Duodenal mucosa (tissue), 2 donors: ENCODE data around the gene PKM.

Experiments
- H3K27ac ChIP-seq: one replicate; pipeline ENCODE4 v1.7.0; 2013; ENCODE audit warnings: low read depth, low read length
- H3K27me3 ChIP-seq, 2 donors: one replicate each; pipeline ENCODE4 v1.7.0; 2013; ENCODE audit warnings: low read length in 2 of 2, control low read depth in 1 of 2; ENCODE audit not compliant: insufficient read depth in 2 of 2, control insufficient read depth in 1 of 2
- H3K36me3 ChIP-seq, 2 donors: one replicate each; pipeline ENCODE4 v1.7.0; 2013; ENCODE audit warnings: low read length in 2 of 2, control low read depth in 1 of 2; ENCODE audit not compliant: insufficient read depth in 2 of 2, control insufficient read depth in 1 of 2
- H3K4me1 ChIP-seq, 2 donors: one replicate each; pipeline ENCODE4 v1.7.0; 2013; ENCODE audit warnings: low read length in 2 of 2, control low read depth in 1 of 2; ENCODE audit not compliant: insufficient read depth in 2 of 2, control insufficient read depth in 1 of 2
- H3K4me3 ChIP-seq, 2 donors: one replicate each; pipeline ENCODE4 v1.7.0; 2013; ENCODE audit warnings: low read length in 2 of 2, low read depth in 1 of 2
- H3K9ac ChIP-seq, 2 donors: one replicate each; pipeline ENCODE4 v1.7.0; 2013; ENCODE audit warnings: low read length in 2 of 2, low read depth in 1 of 2
- H3K9me3 ChIP-seq, 2 donors: one replicate each; pipeline ENCODE4 v1.7.0; 2013; ENCODE audit warnings: low read length in 2 of 2, control low read depth in 1 of 2; ENCODE audit not compliant: control insufficient read depth in 1 of 2

The PKM gene

DNA sequence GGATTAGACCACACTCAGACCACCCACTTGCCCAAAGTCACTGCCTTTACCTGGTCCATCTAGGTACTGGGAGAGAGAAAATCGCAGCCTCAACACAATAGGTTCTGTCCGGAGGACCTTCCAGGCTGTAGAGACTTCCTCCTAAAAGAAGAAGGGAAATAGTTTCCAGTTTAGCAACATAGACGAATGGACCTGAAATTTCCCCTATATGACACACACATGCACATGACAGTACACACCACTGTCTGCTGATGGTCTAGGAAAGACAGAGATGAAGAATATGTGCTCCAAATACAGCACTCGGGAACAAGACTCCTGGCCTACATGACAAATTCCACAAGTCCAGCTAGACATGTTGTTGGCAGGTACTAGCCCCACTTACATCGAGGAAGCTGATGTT, 34.0 kb upstream of the PKM start:
- H3K4me1 ChIP-seq: no peaks in the 10 kb centered on the region
- peaks cover 67 to 74% of the 10 kb centered on the region in 2 donors for H3K36me3 ChIP-seq
- H3K9me3 ChIP-seq: no peaks in the 10 kb centered on the region
- no peak overlapping the region for H3K27ac ChIP-seq
- no peaks in the 10 kb centered on the region for H3K27me3 ChIP-seq
- H3K4me3 ChIP-seq: no peak overlapping the region
- no peak overlapping the region for H3K9ac ChIP-seq

DNA sequence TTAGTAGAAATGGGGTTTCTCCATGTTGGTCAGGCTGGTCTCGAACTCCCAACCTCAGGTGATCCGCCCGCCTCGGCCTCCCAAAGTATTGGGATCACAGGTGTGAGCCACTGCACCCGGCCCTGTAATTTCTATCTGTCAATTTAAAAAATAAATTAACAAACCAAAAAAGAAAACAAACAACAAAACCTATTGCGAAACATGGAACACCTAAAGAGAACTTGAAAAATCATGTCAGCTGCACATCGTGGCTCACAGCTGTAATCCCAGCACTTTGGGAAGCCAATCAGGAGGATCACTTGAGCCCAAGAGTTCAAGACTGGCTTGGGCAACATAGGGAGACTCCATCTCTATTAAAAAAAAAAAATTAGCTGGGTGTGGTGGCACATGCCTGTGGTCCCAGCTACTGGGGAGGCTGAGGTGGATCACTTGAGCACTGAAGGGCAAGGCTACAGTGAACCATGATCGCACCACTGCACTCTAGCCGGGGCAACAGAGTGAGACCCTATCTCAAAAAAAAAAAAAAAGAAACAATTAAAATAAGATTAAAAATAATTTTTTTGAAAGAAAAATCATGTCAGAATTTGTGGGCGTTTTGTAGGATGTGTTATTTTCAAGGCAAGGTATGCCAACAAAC, 21.8 kb upstream of the PKM start:
- no peak overlapping the region for H3K4me3 ChIP-seq
- H3K27me3 ChIP-seq: no peaks in the 10 kb centered on the region
- no peaks in the 10 kb centered on the region for H3K4me1 ChIP-seq
- no peaks in the 10 kb centered on the region for H3K9me3 ChIP-seq
- H3K9ac ChIP-seq: no peak overlapping the region
- H3K36me3 ChIP-seq: peaks cover 33 to 80% of the 10 kb centered on the region in 2 donors
- H3K27ac ChIP-seq: no peak overlapping the region

DNA sequence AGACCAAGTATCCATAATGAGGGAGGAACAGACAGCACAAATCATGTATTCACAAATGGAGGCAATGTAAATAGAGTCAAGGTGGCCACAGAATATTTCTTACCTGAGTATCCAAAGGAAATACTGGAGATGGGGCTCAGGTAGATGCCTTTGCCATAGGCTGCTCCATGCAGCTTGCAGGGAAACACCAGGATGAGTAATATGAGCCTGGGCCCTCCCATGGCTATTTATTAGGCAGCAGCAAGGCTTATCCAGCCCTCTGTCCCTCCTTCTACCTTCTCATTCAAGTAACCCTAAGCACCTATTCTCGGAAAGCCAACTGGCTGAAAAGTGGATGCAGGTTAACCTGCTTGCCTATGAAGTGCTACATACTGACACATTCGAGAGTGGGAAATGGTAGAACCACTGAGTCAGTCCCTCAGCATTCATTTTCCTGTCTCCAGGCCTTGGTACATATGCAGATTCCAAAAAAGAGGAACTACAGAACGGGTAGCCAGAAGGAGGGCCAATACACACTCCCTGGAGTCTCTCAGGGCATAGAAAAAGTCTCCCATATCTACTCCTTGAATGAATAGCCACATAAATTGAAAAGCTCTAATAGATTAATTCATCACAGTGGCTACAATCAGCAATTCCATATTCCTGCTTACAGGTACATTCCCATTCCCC, 18.3 kb upstream of the PKM start:
- H3K4me1 ChIP-seq: no peaks in the 10 kb centered on the region
- H3K4me3 ChIP-seq: no peak overlapping the region
- H3K9me3 ChIP-seq: no peaks in the 10 kb centered on the region
- H3K9ac ChIP-seq: no peak overlapping the region
- H3K27ac ChIP-seq: no peak overlapping the region
- H3K27me3 ChIP-seq: no peaks in the 10 kb centered on the region
- H3K36me3 ChIP-seq: peaks cover 16 to 56% of the 10 kb centered on the region in 2 donors

DNA sequence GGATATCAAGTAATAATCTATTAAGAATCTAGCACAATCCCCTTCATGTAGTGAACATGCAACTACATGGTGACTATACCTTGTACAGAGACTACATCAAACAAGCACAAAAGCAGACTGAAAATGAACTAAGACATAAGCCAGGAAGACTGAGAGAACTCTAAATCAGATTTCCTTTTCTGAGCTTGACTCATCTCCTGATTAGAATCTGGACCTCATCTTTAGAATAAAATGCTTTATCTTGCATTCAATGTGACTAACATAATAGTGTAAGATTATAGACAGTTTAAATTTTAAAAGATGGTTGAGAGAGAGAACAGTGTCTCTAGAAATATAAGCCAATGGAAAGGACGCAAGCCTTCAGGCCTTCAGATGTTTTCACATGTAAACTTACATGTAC, 17.5 kb upstream of the PKM start:
- no peak overlapping the region for H3K4me3 ChIP-seq
- peaks cover 18 to 49% of the 10 kb centered on the region in 2 donors for H3K36me3 ChIP-seq
- H3K4me1 ChIP-seq: no peaks in the 10 kb centered on the region
- H3K27ac ChIP-seq: no peak overlapping the region
- no peaks in the 10 kb centered on the region for H3K27me3 ChIP-seq
- H3K9ac ChIP-seq: no peak overlapping the region
- no peaks in the 10 kb centered on the region for H3K9me3 ChIP-seq

DNA sequence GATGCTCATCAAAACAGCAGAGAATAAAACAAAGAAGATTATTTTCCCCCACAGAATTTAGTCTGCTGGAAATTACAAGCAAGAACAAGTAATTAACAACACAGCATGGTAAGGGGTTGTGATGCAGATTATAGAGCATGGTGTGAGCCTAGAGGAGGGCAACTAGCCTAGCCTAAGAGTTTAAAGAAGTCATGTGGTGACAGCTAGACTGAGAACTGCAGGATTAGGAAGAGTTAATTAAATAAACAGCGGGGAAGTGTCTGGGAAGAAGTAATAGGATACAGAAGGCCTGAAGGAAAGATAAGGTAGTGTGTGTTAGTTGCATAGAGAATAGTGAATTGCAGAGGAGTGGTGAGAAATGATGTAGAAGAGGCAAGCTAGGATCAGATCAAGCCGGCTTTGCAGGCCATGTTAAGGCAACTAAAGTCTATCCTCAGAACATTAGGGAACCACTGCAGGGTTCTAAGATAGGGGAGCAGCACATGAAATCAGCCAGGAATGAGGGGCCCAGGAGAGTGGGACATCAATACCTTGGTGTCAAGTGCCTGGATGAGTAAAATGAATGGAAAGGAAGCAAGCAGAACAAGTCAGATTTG, 11.9 kb upstream of the PKM start:
- Histone ChIP-seq H3K9me3 (no peaks in the 10 kb centered on the region), H3K27me3 (no peaks in the 10 kb centered on the region), H3K36me3 (peaks cover 30 to 31% of the 10 kb centered on the region in 2 donors), H3K27ac (no peak overlapping the region), H3K9ac (no peak overlapping the region), H3K4me3 (no peak overlapping the region), H3K4me1 (peaks cover 0 to 3% of the 10 kb centered on the region in 2 donors)

DNA sequence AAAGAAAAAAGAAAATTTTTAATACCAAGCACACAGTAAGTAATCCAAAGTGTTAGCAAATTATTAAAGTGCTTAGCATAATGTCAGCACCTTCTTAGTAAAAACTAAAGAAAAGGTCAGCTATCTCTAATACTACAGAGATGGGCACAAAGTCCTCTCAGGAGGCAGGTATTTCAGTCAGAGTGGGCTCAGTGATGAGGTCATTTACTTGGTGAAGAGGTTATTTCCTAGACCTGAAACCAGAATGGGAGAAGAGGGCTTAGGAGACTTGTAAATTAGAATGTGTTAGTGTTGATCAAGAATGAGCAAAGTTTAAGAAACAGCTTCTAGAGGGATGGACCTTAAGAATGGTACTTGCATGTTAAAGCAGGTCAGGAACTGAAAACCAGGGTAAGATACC, 8.7 kb upstream of the PKM start:
- peaks cover 6 to 13% of the 10 kb centered on the region in 2 donors for H3K4me1 ChIP-seq
- H3K27me3 ChIP-seq: no peaks in the 10 kb centered on the region
- H3K9ac ChIP-seq: no peak overlapping the region
- no peak overlapping the region for H3K27ac ChIP-seq
- peaks cover 29 to 30% of the 10 kb centered on the region in 2 donors for H3K36me3 ChIP-seq
- no peak overlapping the region for H3K4me3 ChIP-seq
- H3K9me3 ChIP-seq: no peaks in the 10 kb centered on the region

DNA sequence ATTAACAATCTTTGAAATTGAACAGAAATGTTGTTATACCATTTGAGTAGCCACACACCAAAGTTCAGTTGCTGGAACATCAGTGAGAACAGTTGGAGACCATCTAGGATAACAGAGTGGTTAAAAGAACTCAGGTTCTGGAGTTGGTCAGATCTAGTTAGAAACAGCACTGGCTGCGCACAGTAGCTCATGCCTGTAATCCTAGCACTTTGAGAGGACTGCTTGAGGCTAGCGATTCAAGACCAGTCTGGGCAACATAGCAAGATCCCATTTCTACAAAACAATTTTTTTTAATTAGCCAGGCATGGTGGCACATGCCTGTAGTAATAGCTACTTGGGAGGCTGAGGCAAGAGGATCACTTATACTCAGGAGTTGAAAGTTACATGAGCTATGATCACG, 7.6 kb upstream of the PKM start:
- H3K4me3 ChIP-seq: no peak overlapping the region
- H3K27me3 ChIP-seq: no peaks in the 10 kb centered on the region
- H3K9ac ChIP-seq: no peak overlapping the region
- H3K9me3 ChIP-seq: no peaks in the 10 kb centered on the region
- peaks cover 25% of the 10 kb centered on the region in 2 donors for H3K36me3 ChIP-seq
- no peak overlapping the region for H3K27ac ChIP-seq
- peaks cover 6 to 13% of the 10 kb centered on the region in 2 donors for H3K4me1 ChIP-seq

DNA sequence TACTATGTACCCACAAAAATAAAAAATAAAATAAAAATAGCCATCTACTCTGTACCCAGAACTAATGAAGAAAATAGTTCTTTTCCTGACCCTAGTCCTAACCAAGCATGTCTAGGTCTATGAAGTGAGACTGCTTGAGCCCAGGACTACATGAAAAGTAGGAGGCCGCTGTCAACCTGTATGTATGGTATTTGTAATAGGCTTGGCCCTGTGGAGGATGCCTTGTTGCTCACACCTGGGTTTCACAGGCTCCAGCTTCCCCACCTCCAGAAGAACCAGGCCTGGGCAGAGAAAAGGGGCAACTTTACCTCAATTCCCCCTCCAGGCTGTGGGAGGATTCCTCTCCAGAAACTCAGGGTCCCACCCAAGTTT, 6.8 kb upstream of the PKM start:
- no peak overlapping the region for H3K9ac ChIP-seq
- H3K27me3 ChIP-seq: no peaks in the 10 kb centered on the region
- H3K36me3 ChIP-seq: peaks cover 21 to 25% of the 10 kb centered on the region in 2 donors
- no peak overlapping the region for H3K27ac ChIP-seq
- peaks cover 8 to 13% of the 10 kb centered on the region in 2 donors for H3K4me1 ChIP-seq
- H3K9me3 ChIP-seq: no peaks in the 10 kb centered on the region
- H3K4me3 ChIP-seq: no peak overlapping the region

DNA sequence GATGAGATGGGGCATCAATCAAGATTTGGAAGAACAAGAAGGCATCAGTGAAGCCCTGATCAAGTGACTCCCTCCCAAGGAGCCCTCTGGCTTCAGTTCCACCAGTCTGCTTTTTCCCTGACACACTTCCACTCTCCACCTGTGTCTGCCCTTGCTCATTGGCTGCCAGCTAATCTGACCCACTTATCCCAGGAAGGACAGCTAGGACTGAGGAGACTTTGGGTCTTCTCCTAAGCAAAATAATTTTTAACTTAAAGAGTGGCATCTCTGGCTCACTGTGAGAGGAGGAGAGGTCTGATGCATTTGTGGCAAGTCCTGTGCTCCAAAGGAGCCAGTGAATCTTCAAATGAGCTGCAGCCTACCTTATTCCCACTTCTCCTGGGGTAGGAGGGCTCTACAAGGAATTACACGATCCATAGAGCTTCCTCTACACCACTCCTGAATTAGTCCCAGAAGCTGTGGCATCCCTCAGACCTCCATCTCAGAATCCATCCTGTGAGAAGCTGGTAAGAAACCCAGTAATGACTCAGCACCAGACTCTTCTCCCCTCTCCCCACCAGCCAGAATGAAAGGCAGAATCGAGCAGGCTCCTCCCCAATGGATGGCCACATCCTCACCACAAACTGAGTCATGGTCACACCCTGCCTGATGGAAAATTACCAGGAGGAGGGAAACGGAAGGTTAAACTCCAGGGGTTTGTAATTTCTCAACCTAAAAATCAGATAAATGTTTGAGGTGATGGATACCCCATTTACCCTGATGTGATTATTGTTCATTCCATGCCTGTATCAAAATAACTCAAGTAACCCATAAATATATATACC, 6.3 kb upstream of the PKM start:
- Histone ChIP-seq H3K36me3 (peaks cover 16 to 21% of the 10 kb centered on the region in 2 donors), H3K9me3 (no peaks in the 10 kb centered on the region), H3K4me1 (peaks cover 14 to 19% of the 10 kb centered on the region in 2 donors), H3K27ac (no peak overlapping the region), H3K4me3 (no peak overlapping the region), H3K27me3 (no peaks in the 10 kb centered on the region), H3K9ac (no peak overlapping the region)
